ENCODE results near the gene KIRREL3. TPM values are rescaled to one million over a fixed set of nuclear protein-coding genes. Genes with fewer than 3 reads are reported as not detected.

The KIRREL3 gene
- total and polyA plus RNA-seq, 3 donors from 2014 or later = 1.0 to 1.1 (median 1.1) TPM

DNA sequence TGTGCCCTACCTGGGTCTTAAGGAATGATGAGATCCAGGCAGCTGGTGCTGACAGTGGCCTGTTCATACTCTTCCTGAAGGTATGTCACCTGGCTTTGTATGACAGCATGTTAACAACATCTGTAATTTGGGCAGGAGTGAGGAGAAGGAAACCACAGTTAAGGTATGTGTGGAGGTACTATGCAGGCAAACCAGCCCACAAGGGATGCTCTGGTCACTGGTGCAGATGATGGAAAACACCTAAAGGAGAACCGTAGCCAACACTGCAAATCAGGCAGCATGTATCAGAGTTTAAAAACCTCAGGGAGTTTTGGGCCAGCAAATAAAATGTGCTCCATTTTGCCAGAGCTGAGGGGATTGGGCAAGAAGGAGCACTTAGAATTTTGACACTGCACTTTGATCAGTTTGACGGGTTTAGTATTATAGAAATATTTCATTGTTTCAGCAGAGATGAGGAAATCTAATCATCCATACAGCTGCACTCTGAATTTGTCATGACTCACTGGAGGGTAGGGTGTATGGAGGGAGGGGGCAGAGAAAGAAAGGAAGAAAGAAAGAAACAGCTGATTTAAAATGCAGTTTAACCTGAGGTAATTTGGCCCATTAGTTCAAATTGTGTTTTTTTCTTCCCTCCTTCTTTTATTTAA lies 260.9 kb downstream of the KIRREL3 start:
- no peak overlapping the region for H3K27ac ChIP-seq
- no peaks in the 10 kb centered on the region for H3K9me3 ChIP-seq
- TF ChIP-seq, protein P1, sequence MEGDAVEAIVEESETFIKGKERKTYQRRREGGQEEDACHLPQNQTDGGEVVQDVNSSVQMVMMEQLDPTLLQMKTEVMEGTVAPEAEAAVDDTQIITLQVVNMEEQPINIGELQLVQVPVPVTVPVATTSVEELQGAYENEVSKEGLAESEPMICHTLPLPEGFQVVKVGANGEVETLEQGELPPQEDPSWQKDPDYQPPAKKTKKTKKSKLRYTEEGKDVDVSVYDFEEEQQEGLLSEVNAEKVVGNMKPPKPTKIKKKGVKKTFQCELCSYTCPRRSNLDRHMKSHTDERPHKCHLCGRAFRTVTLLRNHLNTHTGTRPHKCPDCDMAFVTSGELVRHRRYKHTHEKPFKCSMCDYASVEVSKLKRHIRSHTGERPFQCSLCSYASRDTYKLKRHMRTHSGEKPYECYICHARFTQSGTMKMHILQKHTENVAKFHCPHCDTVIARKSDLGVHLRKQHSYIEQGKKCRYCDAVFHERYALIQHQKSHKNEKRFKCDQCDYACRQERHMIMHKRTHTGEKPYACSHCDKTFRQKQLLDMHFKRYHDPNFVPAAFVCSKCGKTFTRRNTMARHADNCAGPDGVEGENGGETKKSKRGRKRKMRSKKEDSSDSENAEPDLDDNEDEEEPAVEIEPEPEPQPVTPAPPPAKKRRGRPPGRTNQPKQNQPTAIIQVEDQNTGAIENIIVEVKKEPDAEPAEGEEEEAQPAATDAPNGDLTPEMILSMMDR (IDR thresholded peaks at IDR 0.05) = no peak
- no peak for TF ChIP-seq POLR2A (IDR thresholded peaks at IDR 0.05)
- no peaks in the 10 kb centered on the region for H3K36me3 ChIP-seq (ENCODE audit: low read depth, missing control alignments)
- H3K4me1 ChIP-seq = no peaks in the 10 kb centered on the region
- no peak for DNase-seq
- no peak overlapping the region for H3K4me3 ChIP-seq
- intact Hi-C loops (cut with DNase I; ENCODE audit: low total_unique reads) = no loop called here
- H3K27me3 ChIP-seq = no peaks in the 10 kb centered on the region
- WGBS, 2 donors = 74 to 81% methylated on average over 2 of the region's 2 CpGs

DNA sequence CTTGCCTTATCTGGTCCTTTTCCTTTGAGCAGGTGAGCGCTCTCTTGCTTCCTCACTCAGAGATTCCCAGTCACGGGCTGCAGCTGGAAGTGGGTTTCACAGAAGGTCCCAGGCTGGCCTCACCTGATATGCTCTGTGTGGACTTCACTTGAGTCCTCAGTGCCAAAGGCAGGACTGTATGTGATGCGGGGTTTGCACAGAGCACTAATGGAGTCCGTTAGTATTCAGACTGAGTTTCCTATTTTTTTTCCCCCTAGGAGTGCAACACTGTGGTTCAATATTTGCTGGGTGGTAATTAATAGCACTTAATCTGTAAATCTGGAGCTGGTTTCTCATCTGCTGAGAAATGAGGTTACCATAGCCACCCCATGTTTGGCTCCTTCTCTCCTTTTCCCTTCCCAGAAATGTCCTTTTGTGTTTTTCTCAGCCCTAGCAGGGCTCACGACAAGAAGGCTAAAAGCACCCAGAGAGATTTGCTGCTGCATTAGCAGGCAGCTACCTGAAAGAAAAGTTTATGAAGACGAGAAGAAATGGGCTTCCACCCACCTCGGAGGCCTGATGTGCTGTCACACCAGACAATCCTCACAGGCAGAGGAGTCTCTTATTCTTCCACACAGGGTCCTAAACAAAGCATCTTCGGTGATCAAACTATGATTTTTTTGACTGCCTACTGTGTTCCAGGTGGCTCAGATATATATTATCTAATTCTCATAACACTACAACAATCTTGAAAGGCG lies 262.1 kb downstream of the KIRREL3 start:
- Histone ChIP-seq H3K27me3 (no peaks in the 10 kb centered on the region), H3K4me1 (no peaks in the 10 kb centered on the region), H3K36me3 (ENCODE audit: low read depth, missing control alignments) (no peaks in the 10 kb centered on the region), H3K9me3 (no peaks in the 10 kb centered on the region), H3K4me3 (no peak overlapping the region), H3K27ac (no peak overlapping the region)
- intact Hi-C loops (cut with DNase I; ENCODE audit: low total_unique reads) = no loop called here
- TF ChIP-seq POLR2A (IDR thresholded peaks at IDR 0.05) = no peak
- TF ChIP-seq, protein P1 (IDR thresholded peaks at IDR 0.05) = no peak
- DNase-seq = no peak
- 74% methylated on average over 9 of the region's 9 CpGs for WGBS, 2 donors

DNA sequence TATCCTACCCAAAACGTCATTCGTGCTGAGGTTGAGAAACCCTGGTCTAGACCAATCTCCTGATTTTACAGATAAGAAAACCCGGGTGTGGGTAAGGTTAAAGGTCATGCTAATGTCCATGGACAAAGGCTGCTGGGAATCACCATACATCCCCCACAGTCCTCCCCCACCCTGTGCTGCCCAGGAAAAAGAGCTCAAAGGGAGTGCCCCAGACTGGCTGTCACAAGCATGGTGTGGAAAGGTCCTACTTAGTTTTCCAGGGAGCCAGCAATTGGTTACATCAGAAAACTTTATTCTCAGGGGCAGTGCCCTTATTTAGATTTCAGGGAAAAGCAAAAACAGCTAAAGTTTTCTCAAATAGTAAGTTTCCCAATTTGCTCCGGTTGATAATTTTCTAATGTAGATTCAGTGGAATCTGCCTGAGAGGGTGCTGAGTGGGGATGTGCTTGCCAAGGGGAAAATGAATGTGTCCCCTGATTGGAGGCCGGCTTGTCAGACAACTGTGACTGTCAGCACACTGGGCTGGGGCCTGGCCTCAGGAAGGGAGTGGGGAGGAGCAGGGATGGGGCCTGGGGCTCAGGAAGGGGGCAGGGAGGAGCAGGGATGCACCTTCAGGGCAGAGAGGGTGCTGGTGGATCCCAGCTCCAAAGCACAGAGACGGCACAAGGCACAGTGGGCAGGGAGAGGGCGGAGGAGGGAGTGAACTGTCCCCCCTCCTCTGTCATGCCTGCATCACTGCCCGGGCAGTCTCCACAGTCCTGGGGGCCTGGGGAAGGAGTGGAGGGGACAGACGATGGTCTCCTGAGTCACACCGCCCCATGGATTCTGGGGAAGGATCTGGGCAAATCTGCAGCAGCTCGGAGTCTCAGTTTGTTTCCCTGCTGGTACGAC lies 263.6 kb downstream of the KIRREL3 start:
- intact Hi-C loops (cut with DNase I; ENCODE audit: low total_unique reads) = no loop called here
- 75 to 79% methylated on average over 11 to 12 of the region's 12 CpGs for WGBS, 2 donors
- Histone ChIP-seq H3K4me1 (no peaks in the 10 kb centered on the region), H3K27me3 (no peaks in the 10 kb centered on the region), H3K4me3 (no peak overlapping the region), H3K36me3 (ENCODE audit: low read depth, missing control alignments) (no peaks in the 10 kb centered on the region), H3K9me3 (no peaks in the 10 kb centered on the region), H3K27ac (no peak overlapping the region)
- no peak for DNase-seq
- no peak for TF ChIP-seq POLR2A (IDR thresholded peaks at IDR 0.05)
- TF ChIP-seq, protein P1 (IDR thresholded peaks at IDR 0.05) = no peak

DNA sequence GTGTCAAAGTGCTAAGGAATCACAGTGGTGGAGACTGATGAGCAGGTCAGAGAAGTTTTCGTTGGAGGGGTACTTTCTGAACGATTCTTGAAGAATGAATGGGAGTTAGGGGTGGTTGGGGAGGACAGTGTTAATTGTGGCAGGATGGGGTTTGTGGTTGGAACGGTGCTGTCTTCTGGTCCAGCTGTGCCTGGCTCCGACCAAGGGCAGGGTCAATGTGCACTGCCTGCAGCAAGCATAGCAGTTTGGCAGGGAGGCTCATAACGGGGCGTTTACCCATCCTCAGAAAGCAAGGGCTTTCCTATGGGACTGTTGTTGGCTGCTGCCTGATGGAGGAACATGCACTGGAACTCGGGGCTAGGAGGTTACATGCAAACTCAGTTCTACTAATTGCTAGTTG lies 265.8 kb downstream of the KIRREL3 start:
- Histone ChIP-seq H3K4me1 (no peaks in the 10 kb centered on the region), H3K27me3 (no peaks in the 10 kb centered on the region), H3K36me3 (ENCODE audit: low read depth, missing control alignments) (no peaks in the 10 kb centered on the region), H3K9me3 (no peaks in the 10 kb centered on the region), H3K27ac (no peak overlapping the region), H3K4me3 (no peak overlapping the region)
- intact Hi-C loops (cut with DNase I; ENCODE audit: low total_unique reads) = no loop called here
- TF ChIP-seq POLR2A (IDR thresholded peaks at IDR 0.05) = no peak
- TF ChIP-seq, protein P1 (IDR thresholded peaks at IDR 0.05) = no peak
- WGBS, 2 donors = 54 to 59% methylated on average over 7 of the region's 7 CpGs
- no peak for DNase-seq

Measured in testis (tissue), 3 donors.